ENCODE data around the gene RAB3A.

DNA sequence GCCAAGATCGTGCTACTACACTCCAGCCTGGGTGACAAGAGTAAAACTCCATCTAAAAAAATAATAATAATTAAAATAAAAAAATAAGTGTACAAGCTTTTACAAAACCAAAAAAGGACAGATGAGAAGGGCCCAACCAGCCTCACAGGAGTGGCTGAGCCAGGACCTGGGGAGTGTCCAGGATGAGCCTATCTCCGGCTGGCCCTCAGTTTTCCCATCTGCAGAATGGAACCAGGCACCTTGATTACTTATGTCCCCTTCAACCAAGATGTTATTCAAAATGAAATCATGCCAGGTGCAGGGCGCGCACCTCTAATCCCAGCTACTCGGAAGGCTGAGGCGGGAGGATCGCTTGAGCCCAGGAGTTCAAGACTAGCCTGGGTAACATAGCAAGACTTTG lies 39.8 kb downstream of the RAB3A start:
- TF ChIP-seq, protein P1, sequence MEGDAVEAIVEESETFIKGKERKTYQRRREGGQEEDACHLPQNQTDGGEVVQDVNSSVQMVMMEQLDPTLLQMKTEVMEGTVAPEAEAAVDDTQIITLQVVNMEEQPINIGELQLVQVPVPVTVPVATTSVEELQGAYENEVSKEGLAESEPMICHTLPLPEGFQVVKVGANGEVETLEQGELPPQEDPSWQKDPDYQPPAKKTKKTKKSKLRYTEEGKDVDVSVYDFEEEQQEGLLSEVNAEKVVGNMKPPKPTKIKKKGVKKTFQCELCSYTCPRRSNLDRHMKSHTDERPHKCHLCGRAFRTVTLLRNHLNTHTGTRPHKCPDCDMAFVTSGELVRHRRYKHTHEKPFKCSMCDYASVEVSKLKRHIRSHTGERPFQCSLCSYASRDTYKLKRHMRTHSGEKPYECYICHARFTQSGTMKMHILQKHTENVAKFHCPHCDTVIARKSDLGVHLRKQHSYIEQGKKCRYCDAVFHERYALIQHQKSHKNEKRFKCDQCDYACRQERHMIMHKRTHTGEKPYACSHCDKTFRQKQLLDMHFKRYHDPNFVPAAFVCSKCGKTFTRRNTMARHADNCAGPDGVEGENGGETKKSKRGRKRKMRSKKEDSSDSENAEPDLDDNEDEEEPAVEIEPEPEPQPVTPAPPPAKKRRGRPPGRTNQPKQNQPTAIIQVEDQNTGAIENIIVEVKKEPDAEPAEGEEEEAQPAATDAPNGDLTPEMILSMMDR (IDR thresholded peaks at IDR 0.05), result no peak
- TF ChIP-seq POLR2A (IDR thresholded peaks at IDR 0.05), result no peak
